ENCODE data around the gene ADARB2. TPM values are rescaled to one million over a fixed set of nuclear protein-coding genes. Genes with fewer than 3 reads are reported as not detected.
"Not testable (repeated sequence)": the region's sequence is repeated elsewhere in the genome, so short reads cannot be mapped to it uniquely, and the experiment has no call there.

The ADARB2 gene
- total and polyA plus RNA-seq, 2 experiments from 2014 or later, result 2.0 to 5.0 TPM

- H3F3A ChIP-seq (replicated peaks; ENCODE audit: low read depth); H3K9me3 Mint-ChIP-seq; H3K79me2 ChIP-seq (replicated peaks; ENCODE audit: insufficient read depth); H3K4me1 Mint-ChIP-seq; H3K4me1 ChIP-seq (ENCODE audit: insufficient read depth); H3K4me3 Mint-ChIP-seq; ATAC-seq; H2AFZ ChIP-seq; H3K4me2 ChIP-seq; H4K20me1 ChIP-seq (replicated peaks; ENCODE audit: insufficient read depth); H3K27ac Mint-ChIP-seq; H3K36me3 Mint-ChIP-seq (ENCODE audit: low read depth); H3K4me3 ChIP-seq; H3K36me3 ChIP-seq (ENCODE audit: insufficient read depth); H3K27me3 ChIP-seq (ENCODE audit: insufficient read depth); H3K27ac ChIP-seq (ENCODE audit: low read depth); H3K9me2 ChIP-seq (ENCODE audit: insufficient read depth); DNase-seq (ENCODE audit: low spot score); H3K27me3 Mint-ChIP-seq (ENCODE audit: insufficient read depth, low read depth, poor library complexity): not testable (repeated sequence)
Measured at GRCh38 chr10:1414346-1414745, 323.0 kb downstream of the ADARB2 start.

- Histone ChIP-seq H3K36me3 (ENCODE audit: insufficient read depth) (no peaks in the 10 kb centered on the region), H4K20me1 (replicated peaks; ENCODE audit: insufficient read depth) (no peaks in the 10 kb centered on the region), H3K27ac (ENCODE audit: low read depth) (no peak overlapping the region), H3K4me2 (no peak overlapping the region), H3F3A (replicated peaks; ENCODE audit: low read depth) (no peaks in the 10 kb centered on the region), H3K79me2 (replicated peaks; ENCODE audit: insufficient read depth) (no peaks in the 10 kb centered on the region), H3K4me3 (no peak overlapping the region), H3K27me3 (ENCODE audit: insufficient read depth) (no peaks in the 10 kb centered on the region), H3K9me2 (ENCODE audit: insufficient read depth) (peaks cover 9% of the 10 kb centered on the region), H2AFZ (no peak overlapping the region), H3K4me1 (ENCODE audit: insufficient read depth) (no peaks in the 10 kb centered on the region)
- no peaks in the 10 kb centered on the region for H3K9me3 Mint-ChIP-seq
- TF ChIP-seq ZNF331 (CRISPR knock-in tag; IDR thresholded peaks at IDR 0.05; ENCODE audit: low read depth), result no peak
- TF ChIP-seq ETS1 (IDR thresholded peaks at IDR 0.05), result no peak
- TF ChIP-seq STAT1 (IDR thresholded peaks at IDR 0.05; ENCODE audit: unreplicated experiment), result no peak
- no peak for TF ChIP-seq EZH2phosphoT487 (IDR thresholded peaks at IDR 0.05; ENCODE audit: unreplicated experiment)
- no peak for TF ChIP-seq ZNF114 (CRISPR knock-in tag; IDR thresholded peaks at IDR 0.05)
- no peak for TF ChIP-seq JUNB (IDR thresholded peaks at IDR 0.05; ENCODE audit: unreplicated experiment)
- no peak for TF ChIP-seq ZNF462 (CRISPR knock-in tag; IDR thresholded peaks at IDR 0.05)
- TF ChIP-seq EZH2 (IDR thresholded peaks at IDR 0.05; ENCODE audit: low read depth, unreplicated experiment), result no peak
- no peak for TF ChIP-seq REST (IDR thresholded peaks at IDR 0.05; ENCODE audit: unreplicated experiment)
- H3K4me3 Mint-ChIP-seq, result no peak overlapping the region
- no peaks in the 10 kb centered on the region for H3K4me1 Mint-ChIP-seq
- no peaks in the 10 kb centered on the region for H3K36me3 Mint-ChIP-seq (ENCODE audit: low read depth)
- ATAC-seq (no peak), DNase-seq (ENCODE audit: low spot score) (no peak)
- H3K27me3 Mint-ChIP-seq (ENCODE audit: insufficient read depth, low read depth, poor library complexity), result no peaks in the 10 kb centered on the region
- H3K27ac Mint-ChIP-seq, result no peak overlapping the region
Measured at GRCh38 chr10:1413823-1414222, 323.5 kb downstream of the ADARB2 start.
